Neural cell (in vitro differentiated cells): ENCODE measurements around the gene CTF1. TPM values are rescaled to one million over a fixed set of nuclear protein-coding genes. Genes with fewer than 3 reads are reported as not detected.
A peak's percentile ranks its signal among the peaks of the same experiment; 100 is the strongest.

Experiments used
- H2AFZ ChIP-seq: fragments of 200-600, 300-800 bp; sonication (generic), shearing (Covaris generic); 2 replicates; pipeline ENCODE4 v1.6.0; 2014; ENCODE audit warnings: low read depth, mild to moderate bottlenecking, antibody characterized with exemption, low read length, moderate library complexity
- H3F3A ChIP-seq: fragments of 200-600 bp; shearing (Covaris generic); 2 replicates; pipeline ENCODE4 v1.6.1; 2016; ENCODE audit warnings: mild to moderate bottlenecking, moderate library complexity, mixed read lengths, antibody characterized with exemption, low read length; ENCODE audit not compliant: insufficient read depth, poor library complexity, severe bottlenecking
- H3K27ac ChIP-seq: fragments of 200-600, 300-800 bp; sonication (generic), shearing (Covaris generic); 2 replicates; pipeline ENCODE4 v1.5.1; 2014; ENCODE audit warnings: mild to moderate bottlenecking, low read length, moderate library complexity
- H3K27me3 ChIP-seq: fragments of 300-800, 200-600 bp; sonication (generic), shearing (Covaris generic); 2 replicates; pipeline ENCODE4 v1.6.0; 2014; ENCODE audit warnings: mild to moderate bottlenecking, low read depth, low read length, moderate library complexity; ENCODE audit not compliant: insufficient read depth
- H3K36me3 ChIP-seq: fragments of 300-800, 200-600 bp; sonication (generic), shearing (Covaris generic); 2 replicates; pipeline ENCODE4 v1.5.1; 2014; ENCODE audit warnings: mild to moderate bottlenecking, antibody characterized with exemption, low read length, moderate library complexity; ENCODE audit not compliant: insufficient read depth
- H3K4me2 ChIP-seq: fragments of 300-800, 200-600 bp; sonication (generic), shearing (Covaris generic); 2 replicates; pipeline ENCODE4 v1.6.0; 2014; ENCODE audit warnings: mild to moderate bottlenecking, low read length
- H3K4me3 ChIP-seq: fragments of 300-800, 200-600 bp; sonication (generic), shearing (Covaris generic); 2 replicates; pipeline ENCODE4 v1.5.1; 2014; ENCODE audit warnings: mild to moderate bottlenecking, low read length, moderate library complexity
- H3K79me2 ChIP-seq: fragments of 200-600 bp; shearing (Covaris generic); replicated peaks from 2 replicates; pipeline ENCODE4 v1.6.0; 2014; ENCODE audit warnings: mild to moderate bottlenecking, low read length, moderate library complexity; ENCODE audit not compliant: insufficient read depth
- H3K9ac ChIP-seq: fragments of 300-800, 200-600 bp; sonication (generic), shearing (Covaris generic); 2 replicates; pipeline ENCODE4 v1.6.1; 2016; ENCODE audit warnings: mild to moderate bottlenecking, low read length, mixed read lengths
- H3K9me2 ChIP-seq: fragments of 200-600 bp; shearing (Covaris generic); 2 replicates; pipeline ENCODE4 v1.6.1; 2016; ENCODE audit warnings: mild to moderate bottlenecking, low read length, mixed read lengths; ENCODE audit not compliant: insufficient read depth
- H3K9me3 ChIP-seq: fragments of 200-600, 300-800 bp; sonication (generic), shearing (Covaris generic); 2 replicates; pipeline ENCODE4 v1.6.1; 2016; ENCODE audit warnings: mild to moderate bottlenecking, mixed run types, low read length, moderate library complexity, mixed read lengths
- H4K20me1 ChIP-seq: fragments of 200-600 bp; shearing (Covaris generic); 2 replicates; pipeline ENCODE4 v1.6.1; 2016; ENCODE audit warnings: mild to moderate bottlenecking, mixed run types; ENCODE audit not compliant: insufficient read depth
- EP300 ChIP-seq: fragments of 450-650 bp; conservative IDR thresholded peaks from 2 replicates; pipeline ENCODE4 v1.6.1; 2014; ENCODE audit warnings: antibody characterized with exemption, mild to moderate bottlenecking, moderate library complexity; ENCODE audit not compliant: poor library complexity, severe bottlenecking
- EZH2 ChIP-seq: fragments of 200-600, 300-800 bp; shearing (Covaris generic), sonication (generic); IDR thresholded peaks from 2 replicates; pipeline ENCODE4 v1.6.1; 2014; ENCODE audit warnings: antibody characterized with exemption, low read length, borderline replicate concordance, mild to moderate bottlenecking; ENCODE audit not compliant: insufficient read depth, poor library complexity, severe bottlenecking
- MXI1 ChIP-seq: fragments of 450-650 bp; conservative IDR thresholded peaks from 2 replicates; pipeline ENCODE4 v1.6.1; 2014; ENCODE audit warnings: antibody characterized with exemption, mild to moderate bottlenecking; ENCODE audit not compliant: poor library complexity, severe bottlenecking
- POLR2AphosphoS5 ChIP-seq: IDR thresholded peaks from 2 replicates; pipeline ENCODE4 v1.6.1; 2012
- RAD21 ChIP-seq: fragments of 450-650 bp; conservative IDR thresholded peaks from 2 replicates; pipeline ENCODE4 v1.6.1; 2014; ENCODE audit warnings: antibody characterized with exemption, mild to moderate bottlenecking, moderate library complexity
- TAF1 ChIP-seq: IDR thresholded peaks from 2 replicates; pipeline ENCODE4 v1.6.1; 2012; ENCODE audit warnings: low read depth
- polyA plus RNA-seq: library from polyadenylated mRNA; depleted of rRNA; stranded (reverse); fragments of >200 nt; gene quantifications from 2 replicates; pipeline ENCODE4 v1.2.3, GENCODE V29; 2014
- TF ChIP-seq, protein P1 (sequence below): IDR thresholded peaks from 2 replicates; pipeline ENCODE4 v1.6.1; 2012; ENCODE audit warnings: borderline replicate concordance
- TF ChIP-seq, protein P2 (sequence below): fragments of 450-650 bp; IDR thresholded peaks from 2 replicates; pipeline ENCODE4 v1.5.1; 2014; ENCODE audit warnings: antibody characterized with exemption, mild to moderate bottlenecking, moderate library complexity; ENCODE audit not compliant: poor library complexity, severe bottlenecking

Gene CTF1
- polyA plus RNA-seq, 1 donor from 2014 or later: not detected

DNA sequence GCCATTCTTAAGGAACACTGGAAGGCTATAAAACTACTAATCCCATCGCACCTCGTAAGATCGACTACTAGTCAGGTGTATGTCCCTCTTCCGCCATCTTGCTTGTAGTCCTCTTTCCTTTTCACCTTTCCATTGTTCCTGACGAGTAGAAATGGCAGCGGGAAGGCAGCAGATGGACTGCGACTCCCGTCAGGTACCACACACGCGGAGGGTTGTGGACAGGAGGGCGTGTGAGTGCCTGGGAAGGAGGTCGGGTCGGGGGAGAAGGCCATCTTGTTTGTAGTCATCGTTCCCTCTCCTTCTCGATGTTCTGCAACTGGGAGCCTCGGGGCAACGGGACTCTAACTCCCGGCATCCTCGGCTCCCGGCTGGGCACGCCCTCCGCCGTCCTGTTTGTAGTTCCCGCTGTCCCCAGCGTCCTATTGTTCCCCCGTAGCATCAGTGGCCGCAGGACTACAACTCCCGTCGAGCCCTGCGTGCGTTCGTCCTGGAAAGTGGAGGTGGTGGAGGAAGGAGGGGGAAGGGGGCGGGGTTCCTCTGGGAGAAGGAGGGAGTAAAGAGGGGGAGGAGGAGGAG, 26.6 kb downstream of the CTF1 start:
- Histone ChIP-seq H3K27me3 (no peaks in the 10 kb centered on the region), H3K9me3 (no peaks in the 10 kb centered on the region), H3K4me3 (peak overlapping the region; percentile 87), H3K9me2 (no peaks in the 10 kb centered on the region), H3K27ac (peak overlapping the region; percentile 95), H3K79me2 (peaks cover 11% of the 10 kb centered on the region), H4K20me1 (no peaks in the 10 kb centered on the region), H3K4me2 (no peak overlapping the region), H3K36me3 (no peaks in the 10 kb centered on the region), H3K9ac (peak overlapping the region; percentile 88), H2AFZ (no peak overlapping the region), H3F3A (no peaks in the 10 kb centered on the region)
- TF ChIP-seq EP300: no peak
- TF ChIP-seq POLR2AphosphoS5: peak; percentile 77
- TF ChIP-seq MXI1: peak; percentile 71
- TF ChIP-seq RAD21: no peak
- TF ChIP-seq, protein P1, sequence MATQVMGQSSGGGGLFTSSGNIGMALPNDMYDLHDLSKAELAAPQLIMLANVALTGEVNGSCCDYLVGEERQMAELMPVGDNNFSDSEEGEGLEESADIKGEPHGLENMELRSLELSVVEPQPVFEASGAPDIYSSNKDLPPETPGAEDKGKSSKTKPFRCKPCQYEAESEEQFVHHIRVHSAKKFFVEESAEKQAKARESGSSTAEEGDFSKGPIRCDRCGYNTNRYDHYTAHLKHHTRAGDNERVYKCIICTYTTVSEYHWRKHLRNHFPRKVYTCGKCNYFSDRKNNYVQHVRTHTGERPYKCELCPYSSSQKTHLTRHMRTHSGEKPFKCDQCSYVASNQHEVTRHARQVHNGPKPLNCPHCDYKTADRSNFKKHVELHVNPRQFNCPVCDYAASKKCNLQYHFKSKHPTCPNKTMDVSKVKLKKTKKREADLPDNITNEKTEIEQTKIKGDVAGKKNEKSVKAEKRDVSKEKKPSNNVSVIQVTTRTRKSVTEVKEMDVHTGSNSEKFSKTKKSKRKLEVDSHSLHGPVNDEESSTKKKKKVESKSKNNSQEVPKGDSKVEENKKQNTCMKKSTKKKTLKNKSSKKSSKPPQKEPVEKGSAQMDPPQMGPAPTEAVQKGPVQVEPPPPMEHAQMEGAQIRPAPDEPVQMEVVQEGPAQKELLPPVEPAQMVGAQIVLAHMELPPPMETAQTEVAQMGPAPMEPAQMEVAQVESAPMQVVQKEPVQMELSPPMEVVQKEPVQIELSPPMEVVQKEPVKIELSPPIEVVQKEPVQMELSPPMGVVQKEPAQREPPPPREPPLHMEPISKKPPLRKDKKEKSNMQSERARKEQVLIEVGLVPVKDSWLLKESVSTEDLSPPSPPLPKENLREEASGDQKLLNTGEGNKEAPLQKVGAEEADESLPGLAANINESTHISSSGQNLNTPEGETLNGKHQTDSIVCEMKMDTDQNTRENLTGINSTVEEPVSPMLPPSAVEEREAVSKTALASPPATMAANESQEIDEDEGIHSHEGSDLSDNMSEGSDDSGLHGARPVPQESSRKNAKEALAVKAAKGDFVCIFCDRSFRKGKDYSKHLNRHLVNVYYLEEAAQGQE: peak; percentile 73
- peak; percentile 56 for TF ChIP-seq TAF1
- no peak for TF ChIP-seq EZH2

DNA sequence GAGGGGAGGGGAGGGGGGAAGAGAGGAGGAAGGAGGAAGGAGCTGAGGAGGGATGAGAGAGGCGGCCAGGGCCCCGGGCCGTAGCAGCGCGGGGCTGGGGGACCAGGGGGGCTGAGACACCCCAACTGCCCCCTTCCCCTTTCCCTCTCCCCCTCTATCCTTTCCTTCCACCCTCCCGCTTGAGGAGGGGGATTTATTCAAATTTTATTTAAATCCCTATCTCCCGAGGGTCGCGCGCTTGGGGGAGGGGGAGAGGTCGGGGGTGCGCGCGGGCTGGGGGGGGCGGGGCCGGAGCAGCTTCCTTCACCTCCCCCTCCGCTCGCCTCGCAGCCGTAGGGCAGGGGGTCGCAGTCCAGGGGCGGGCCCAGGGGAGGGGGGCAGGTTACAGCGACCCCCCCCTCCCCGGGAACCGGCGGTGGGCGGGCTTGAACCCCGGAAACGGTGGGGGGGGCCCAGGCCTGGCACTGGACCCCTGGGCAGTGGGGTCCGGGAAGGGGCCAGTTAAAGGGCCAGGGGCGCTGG, 27.2 kb downstream of the CTF1 start, which contains the start of gene FBXL19:
FBXL19 (plus strand) TSS at position 19 of the 522 bp plus-strand sequence. CDS start 2,183 bp downstream, outside the sequence.
- Histone ChIP-seq H3F3A (no peaks in the 10 kb centered on the region), H3K4me3 (peak within 1 kb of the TSS; percentile 87), H3K9me2 (no peaks in the 10 kb centered on the region), H3K36me3 (no peaks in the 10 kb centered on the region), H2AFZ (no peak within 1 kb of the TSS), H3K9me3 (no peaks in the 10 kb centered on the region), H3K27ac (peak within 1 kb of the TSS; percentile 95), H3K9ac (peak within 1 kb of the TSS; percentile 88), H3K27me3 (no peaks in the 10 kb centered on the region), H3K79me2 (peaks cover 11% of the 10 kb centered on the region), H3K4me2 (peak within 1 kb of the TSS; percentile 91), H4K20me1 (no peaks in the 10 kb centered on the region)
- TF ChIP-seq, protein P2, sequence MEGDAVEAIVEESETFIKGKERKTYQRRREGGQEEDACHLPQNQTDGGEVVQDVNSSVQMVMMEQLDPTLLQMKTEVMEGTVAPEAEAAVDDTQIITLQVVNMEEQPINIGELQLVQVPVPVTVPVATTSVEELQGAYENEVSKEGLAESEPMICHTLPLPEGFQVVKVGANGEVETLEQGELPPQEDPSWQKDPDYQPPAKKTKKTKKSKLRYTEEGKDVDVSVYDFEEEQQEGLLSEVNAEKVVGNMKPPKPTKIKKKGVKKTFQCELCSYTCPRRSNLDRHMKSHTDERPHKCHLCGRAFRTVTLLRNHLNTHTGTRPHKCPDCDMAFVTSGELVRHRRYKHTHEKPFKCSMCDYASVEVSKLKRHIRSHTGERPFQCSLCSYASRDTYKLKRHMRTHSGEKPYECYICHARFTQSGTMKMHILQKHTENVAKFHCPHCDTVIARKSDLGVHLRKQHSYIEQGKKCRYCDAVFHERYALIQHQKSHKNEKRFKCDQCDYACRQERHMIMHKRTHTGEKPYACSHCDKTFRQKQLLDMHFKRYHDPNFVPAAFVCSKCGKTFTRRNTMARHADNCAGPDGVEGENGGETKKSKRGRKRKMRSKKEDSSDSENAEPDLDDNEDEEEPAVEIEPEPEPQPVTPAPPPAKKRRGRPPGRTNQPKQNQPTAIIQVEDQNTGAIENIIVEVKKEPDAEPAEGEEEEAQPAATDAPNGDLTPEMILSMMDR: no peak
- TF ChIP-seq POLR2AphosphoS5 (peak; percentile 53), EP300 (no peak), RAD21 (no peak)
